ENCODE results near the gene FOXO6. TPM values are rescaled to one million over a fixed set of nuclear protein-coding genes. Genes with fewer than 3 reads are reported as not detected.

The FOXO6 gene
- total RNA-seq, 1 donor from 2014 or later: 0.55 TPM

- intact Hi-C loops (cut with micrococcal nuclease): no loop called here
- Mint-ChIP-seq H3K4me3 (no peak overlapping the region), H3K4me1 (peaks cover 4% of the 10 kb centered on the region), H3K9me3 (no peaks in the 10 kb centered on the region), H3K36me3 (ENCODE audit: low read depth) (no peaks in the 10 kb centered on the region), H3K27me3 (peaks cover 41% of the 10 kb centered on the region), H3K27ac (no peak overlapping the region)
- ChIA-PET POLR2A (no interaction called here), CTCF (no interaction called here)
- DNase-seq (no peak), ATAC-seq (ENCODE audit: low read depth) (no peak)
- TF ChIP-seq CTCF (IDR thresholded peaks at IDR 0.05): no peak
These were observed 11.4 kb downstream of the FOXO6 start for GRCh38 chr1:41372600-41372993.

- ChIA-PET POLR2A (no interaction called here), CTCF (no interaction called here)
- no peak for ATAC-seq (ENCODE audit: low read depth)
- Mint-ChIP-seq H3K9me3 (no peaks in the 10 kb centered on the region), H3K4me1 (peaks cover 1% of the 10 kb centered on the region), H3K27me3 (peaks cover 35% of the 10 kb centered on the region), H3K27ac (no peak overlapping the region), H3K36me3 (ENCODE audit: low read depth) (no peaks in the 10 kb centered on the region), H3K4me3 (no peak overlapping the region)
- intact Hi-C loops (cut with micrococcal nuclease): no loop called here
- DNase-seq: no peak
- TF ChIP-seq CTCF (IDR thresholded peaks at IDR 0.05): no peak
These were observed 12.1 kb downstream of the FOXO6 start for GRCh38 chr1:41373373-41373772.

- H3K9me3 Mint-ChIP-seq: no peaks in the 10 kb centered on the region
- ChIA-PET CTCF (no interaction called here), POLR2A (interaction anchor here (0.6 kb wide), 1 partner anchor 782 kb away, joined by 3 read pairs; no protein-coding TSS in a partner anchor)
- DNase-seq (no peak), ATAC-seq (ENCODE audit: low read depth) (no peak)
- H3K4me1 Mint-ChIP-seq: peaks cover 3% of the 10 kb centered on the region
- no peak for TF ChIP-seq CTCF (IDR thresholded peaks at IDR 0.05)
- H3K36me3 Mint-ChIP-seq (ENCODE audit: low read depth): no peaks in the 10 kb centered on the region
- H3K4me3 Mint-ChIP-seq: no peak overlapping the region
- peaks cover 28% of the 10 kb centered on the region for H3K27me3 Mint-ChIP-seq
- no peak overlapping the region for H3K27ac Mint-ChIP-seq
- intact Hi-C loops (cut with micrococcal nuclease): no loop called here
These were observed 13.5 kb downstream of the FOXO6 start for GRCh38 chr1:41374711-41375110.

DNA sequence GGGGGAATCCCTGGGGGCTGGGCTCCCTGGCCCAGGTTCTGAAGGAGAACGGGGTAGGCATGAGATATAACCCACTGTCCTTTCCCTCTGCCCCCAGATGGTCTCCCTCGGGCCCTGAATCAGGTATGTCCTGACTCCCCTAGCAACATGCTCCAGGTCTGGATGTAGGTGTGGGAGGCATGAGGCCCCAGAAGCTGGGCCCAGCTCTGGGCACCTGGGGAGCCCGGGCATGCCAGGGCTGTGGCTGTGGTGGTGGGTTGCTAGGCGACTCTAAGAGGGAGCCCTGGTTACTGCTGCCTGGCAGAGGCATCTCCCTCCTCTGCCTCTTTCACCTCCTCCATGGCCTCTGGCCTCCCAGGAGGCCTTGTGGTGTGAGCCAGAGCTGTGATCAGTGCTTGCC lies 16.2 kb downstream of the FOXO6 start:
- TF ChIP-seq CTCF (IDR thresholded peaks at IDR 0.05): no peak
- Mint-ChIP-seq H3K27me3 (peaks cover 31% of the 10 kb centered on the region), H3K4me1 (peaks cover 13% of the 10 kb centered on the region), H3K27ac (no peak overlapping the region), H3K36me3 (ENCODE audit: low read depth) (no peaks in the 10 kb centered on the region), H3K4me3 (no peak overlapping the region), H3K9me3 (no peaks in the 10 kb centered on the region)
- no peak for ATAC-seq (ENCODE audit: low read depth)
- ChIA-PET CTCF (interaction anchor here (1.2 kb wide), 1 partner anchor 41 kb away, joined by 3 read pairs; no protein-coding TSS in a partner anchor), POLR2A (no interaction called here)
- intact Hi-C loops (cut with micrococcal nuclease): no loop called here
- DNase-seq: no peak

- ATAC-seq (ENCODE audit: low read depth): no peak
- no peak for TF ChIP-seq CTCF (IDR thresholded peaks at IDR 0.05)
- peaks cover 18% of the 10 kb centered on the region for H3K4me1 Mint-ChIP-seq
These were observed 17.0 kb downstream of the FOXO6 start for GRCh38 chr1:41378222-41378621.

More at GRCh38 chr1:41378222-41378621, 17.0 kb downstream of the FOXO6 start:
- H3K36me3 Mint-ChIP-seq (ENCODE audit: low read depth): no peaks in the 10 kb centered on the region
- CTCF ChIA-PET: interaction anchor here (1.2 kb wide), 1 partner anchor 40 kb away, joined by 3 read pairs; no protein-coding TSS in a partner anchor
- no peak overlapping the region for H3K27ac Mint-ChIP-seq
- no peaks in the 10 kb centered on the region for H3K9me3 Mint-ChIP-seq
- intact Hi-C loops (cut with micrococcal nuclease): no loop called here
- peaks cover 32% of the 10 kb centered on the region for H3K27me3 Mint-ChIP-seq
- POLR2A ChIA-PET: interaction anchor here (0.6 kb wide), 1 partner anchor 16 kb away, joined by 3 read pairs; no protein-coding TSS in a partner anchor
- H3K4me3 Mint-ChIP-seq: no peak overlapping the region
- no peak for DNase-seq

Data from activated B cell treated with CpG ODN at 0.5 μM for 24 hours (primary cell).